Neural cell (in vitro differentiated cells): ENCODE data around the gene CACNA2D1.

ENCODE experiments used
- EP300 ChIP-seq: fragments of 450-650 bp; conservative IDR thresholded peaks from 2 replicates; pipeline ENCODE4 v1.6.1; 2014; ENCODE audit warnings: antibody characterized with exemption, mild to moderate bottlenecking, moderate library complexity; ENCODE audit not compliant: poor library complexity, severe bottlenecking
- EZH2 ChIP-seq: fragments of 200-600, 300-800 bp; shearing (Covaris generic), sonication (generic); IDR thresholded peaks from 2 replicates; pipeline ENCODE4 v1.6.1; 2014; ENCODE audit warnings: antibody characterized with exemption, low read length, borderline replicate concordance, mild to moderate bottlenecking; ENCODE audit not compliant: insufficient read depth, poor library complexity, severe bottlenecking
- POLR2AphosphoS5 ChIP-seq: IDR thresholded peaks from 2 replicates; pipeline ENCODE4 v1.6.1; 2012
- RAD21 ChIP-seq: fragments of 450-650 bp; conservative IDR thresholded peaks from 2 replicates; pipeline ENCODE4 v1.6.1; 2014; ENCODE audit warnings: antibody characterized with exemption, mild to moderate bottlenecking, moderate library complexity
- SMC3 ChIP-seq: fragments of 450-650 bp; conservative IDR thresholded peaks from 2 replicates; pipeline ENCODE4 v1.6.1; 2014; ENCODE audit warnings: antibody characterized with exemption, mild to moderate bottlenecking, moderate library complexity; ENCODE audit not compliant: poor library complexity
- TAF1 ChIP-seq: IDR thresholded peaks from 2 replicates; pipeline ENCODE4 v1.6.1; 2012; ENCODE audit warnings: low read depth
- TF ChIP-seq, protein P1 (sequence below): IDR thresholded peaks from 2 replicates; pipeline ENCODE4 v1.6.1; 2012; ENCODE audit warnings: borderline replicate concordance
- TF ChIP-seq, protein P2 (sequence below): fragments of 450-650 bp; IDR thresholded peaks from 2 replicates; pipeline ENCODE4 v1.5.1; 2014; ENCODE audit warnings: antibody characterized with exemption, mild to moderate bottlenecking, moderate library complexity; ENCODE audit not compliant: poor library complexity, severe bottlenecking

DNA sequence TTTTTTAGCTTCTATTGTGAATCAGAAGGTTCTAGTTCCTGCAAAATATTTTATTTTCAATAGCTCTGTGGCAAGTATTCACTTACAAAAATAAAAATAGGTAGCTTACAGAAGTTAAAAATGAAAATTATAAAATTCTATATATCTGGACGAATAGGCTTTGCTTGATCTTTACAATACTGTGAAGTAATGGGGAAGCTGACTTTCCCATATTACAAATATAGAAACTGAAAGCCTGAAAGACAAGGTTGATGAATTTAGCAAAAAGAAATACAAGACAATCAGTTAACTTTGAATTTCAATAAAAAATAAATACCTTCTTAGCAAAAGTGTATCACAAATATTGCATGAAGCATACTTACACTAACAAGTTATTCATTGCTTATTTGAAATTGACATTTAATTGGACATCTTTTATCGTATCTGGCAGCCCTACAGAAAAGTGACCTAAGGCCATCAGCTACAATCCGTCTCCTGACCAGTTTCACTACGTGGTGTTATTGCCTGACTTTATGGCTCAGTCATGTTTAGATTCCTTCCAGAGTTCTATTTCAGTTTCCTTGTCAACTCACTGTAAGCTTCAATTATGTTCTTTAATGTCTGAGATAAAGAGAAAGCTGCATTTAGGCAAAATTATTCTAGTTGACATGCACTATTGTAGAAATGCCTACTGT is 363.2 kb downstream of the CACNA2D1 start:
- TF ChIP-seq, protein P1, sequence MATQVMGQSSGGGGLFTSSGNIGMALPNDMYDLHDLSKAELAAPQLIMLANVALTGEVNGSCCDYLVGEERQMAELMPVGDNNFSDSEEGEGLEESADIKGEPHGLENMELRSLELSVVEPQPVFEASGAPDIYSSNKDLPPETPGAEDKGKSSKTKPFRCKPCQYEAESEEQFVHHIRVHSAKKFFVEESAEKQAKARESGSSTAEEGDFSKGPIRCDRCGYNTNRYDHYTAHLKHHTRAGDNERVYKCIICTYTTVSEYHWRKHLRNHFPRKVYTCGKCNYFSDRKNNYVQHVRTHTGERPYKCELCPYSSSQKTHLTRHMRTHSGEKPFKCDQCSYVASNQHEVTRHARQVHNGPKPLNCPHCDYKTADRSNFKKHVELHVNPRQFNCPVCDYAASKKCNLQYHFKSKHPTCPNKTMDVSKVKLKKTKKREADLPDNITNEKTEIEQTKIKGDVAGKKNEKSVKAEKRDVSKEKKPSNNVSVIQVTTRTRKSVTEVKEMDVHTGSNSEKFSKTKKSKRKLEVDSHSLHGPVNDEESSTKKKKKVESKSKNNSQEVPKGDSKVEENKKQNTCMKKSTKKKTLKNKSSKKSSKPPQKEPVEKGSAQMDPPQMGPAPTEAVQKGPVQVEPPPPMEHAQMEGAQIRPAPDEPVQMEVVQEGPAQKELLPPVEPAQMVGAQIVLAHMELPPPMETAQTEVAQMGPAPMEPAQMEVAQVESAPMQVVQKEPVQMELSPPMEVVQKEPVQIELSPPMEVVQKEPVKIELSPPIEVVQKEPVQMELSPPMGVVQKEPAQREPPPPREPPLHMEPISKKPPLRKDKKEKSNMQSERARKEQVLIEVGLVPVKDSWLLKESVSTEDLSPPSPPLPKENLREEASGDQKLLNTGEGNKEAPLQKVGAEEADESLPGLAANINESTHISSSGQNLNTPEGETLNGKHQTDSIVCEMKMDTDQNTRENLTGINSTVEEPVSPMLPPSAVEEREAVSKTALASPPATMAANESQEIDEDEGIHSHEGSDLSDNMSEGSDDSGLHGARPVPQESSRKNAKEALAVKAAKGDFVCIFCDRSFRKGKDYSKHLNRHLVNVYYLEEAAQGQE = no peak
- TF ChIP-seq RAD21 (no peak), TAF1 (no peak), EZH2 (no peak), POLR2AphosphoS5 (no peak), SMC3 (no peak), EP300 (no peak)
- TF ChIP-seq, protein P2, sequence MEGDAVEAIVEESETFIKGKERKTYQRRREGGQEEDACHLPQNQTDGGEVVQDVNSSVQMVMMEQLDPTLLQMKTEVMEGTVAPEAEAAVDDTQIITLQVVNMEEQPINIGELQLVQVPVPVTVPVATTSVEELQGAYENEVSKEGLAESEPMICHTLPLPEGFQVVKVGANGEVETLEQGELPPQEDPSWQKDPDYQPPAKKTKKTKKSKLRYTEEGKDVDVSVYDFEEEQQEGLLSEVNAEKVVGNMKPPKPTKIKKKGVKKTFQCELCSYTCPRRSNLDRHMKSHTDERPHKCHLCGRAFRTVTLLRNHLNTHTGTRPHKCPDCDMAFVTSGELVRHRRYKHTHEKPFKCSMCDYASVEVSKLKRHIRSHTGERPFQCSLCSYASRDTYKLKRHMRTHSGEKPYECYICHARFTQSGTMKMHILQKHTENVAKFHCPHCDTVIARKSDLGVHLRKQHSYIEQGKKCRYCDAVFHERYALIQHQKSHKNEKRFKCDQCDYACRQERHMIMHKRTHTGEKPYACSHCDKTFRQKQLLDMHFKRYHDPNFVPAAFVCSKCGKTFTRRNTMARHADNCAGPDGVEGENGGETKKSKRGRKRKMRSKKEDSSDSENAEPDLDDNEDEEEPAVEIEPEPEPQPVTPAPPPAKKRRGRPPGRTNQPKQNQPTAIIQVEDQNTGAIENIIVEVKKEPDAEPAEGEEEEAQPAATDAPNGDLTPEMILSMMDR = no peak
